Hepatocyte (in vitro differentiated cells): ENCODE results near the gene RABGAP1. TPM values are rescaled to one million over a fixed set of nuclear protein-coding genes. Genes with fewer than 3 reads are reported as not detected.

ENCODE experiments used
- DNase-seq: peaks from one replicate; pipeline ENCODE4 v3.0.0-alpha.2; 2016; ENCODE audit warnings: low spot score
- H2AFZ ChIP-seq: fragments of 200-600 bp; sonication (generic); 2 replicates; pipeline ENCODE4 v1.6.0; 2016; ENCODE audit warnings: antibody characterized with exemption, mild to moderate bottlenecking
- H3K27ac ChIP-seq: fragments of 200-600 bp; sonication (generic); 2 replicates; pipeline ENCODE4 v1.5.1; 2016; ENCODE audit warnings: mild to moderate bottlenecking
- H3K27me3 ChIP-seq: fragments of 200-600 bp; sonication (generic); 2 replicates; pipeline ENCODE4 v1.6.1; 2016
- H3K36me3 ChIP-seq: fragments of 200-600 bp; sonication (generic); replicated peaks from 2 replicates; pipeline ENCODE4 v1.5.1; 2016; ENCODE audit warnings: low read depth; ENCODE audit not compliant: insufficient read depth
- H3K4me1 ChIP-seq: fragments of 200-600 bp; sonication (generic); 2 replicates; pipeline ENCODE4 v1.5.1; 2016; ENCODE audit warnings: mild to moderate bottlenecking, moderate library complexity; ENCODE audit not compliant: insufficient read depth
- H3K4me2 ChIP-seq: fragments of 200-600 bp; sonication (generic); 2 replicates; pipeline ENCODE4 v1.6.0; 2016
- H3K4me3 ChIP-seq: fragments of 200-600 bp; sonication (generic); 2 replicates; pipeline ENCODE4 v1.5.1; 2016; ENCODE audit warnings: mild to moderate bottlenecking
- H3K79me2 ChIP-seq: fragments of 200-600 bp; sonication (generic); 2 replicates; pipeline ENCODE4 v1.6.0; 2017; ENCODE audit warnings: mild to moderate bottlenecking
- H3K9me2 ChIP-seq: fragments of 200-600 bp; sonication (generic); replicated peaks from 2 replicates; pipeline ENCODE4 v1.6.0; 2017; ENCODE audit warnings: mild to moderate bottlenecking; ENCODE audit not compliant: insufficient read depth
- H3K9me3 ChIP-seq: fragments of 200-600 bp; sonication (generic); 2 replicates; pipeline ENCODE4 v1.5.1; 2016; ENCODE audit warnings: low read depth, mild to moderate bottlenecking
- H4K20me1 ChIP-seq: fragments of 200-600 bp; sonication (generic); 2 replicates; pipeline ENCODE4 v1.6.0; 2016; ENCODE audit warnings: mild to moderate bottlenecking; ENCODE audit not compliant: insufficient read depth, poor library complexity, severe bottlenecking
- CTCF ChIP-seq: fragments of 200-600 bp; sonication (generic); IDR thresholded peaks from 2 replicates; pipeline ENCODE4 v1.5.1; 2016; ENCODE audit warnings: antibody characterized with exemption, mild to moderate bottlenecking; ENCODE audit not compliant: poor library complexity
- EZH2 ChIP-seq: fragments of 200-600 bp; sonication (generic); IDR thresholded peaks from 2 replicates; pipeline ENCODE4 v1.6.1; 2016; ENCODE audit warnings: antibody characterized with exemption, mild to moderate bottlenecking, borderline replicate concordance
- EZH2phosphoT487 ChIP-seq: fragments of 200-600 bp; sonication (generic); IDR thresholded peaks from one replicate; pipeline ENCODE4 v1.6.1; 2018; ENCODE audit warnings: antibody characterized with exemption, mild to moderate bottlenecking, low read depth, moderate library complexity; ENCODE audit not compliant: unreplicated experiment, severe bottlenecking
- WGBS: methylation state at CpG from one replicate; pipeline ENCODE4 v1.1.6; 2016; ENCODE audit warnings: low lambda C conversion rate; ENCODE audit errors: missing lambda C conversion rate; 5-methylcytosine and 5-hydroxymethylcytosine counted together
- polyA plus RNA-seq: library from polyadenylated mRNA; unstranded; fragments of >200 nt; fragmentation: Nextera tagmentation; extraction: Ambion mirVana; gene quantifications from 2 replicates; pipeline ENCODE4 v1.2.1, GENCODE V29; 2016
- total RNA-seq: library from RNA; depleted of rRNA; stranded (reverse); fragments of >200 nt; gene quantifications from 2 replicates; pipeline ENCODE4 v1.2.3, GENCODE V29; 2014

Gene RABGAP1
- total and polyA plus RNA-seq, 2 experiments from 2014 or later: 26.8 to 58.4 TPM

- TF ChIP-seq CTCF (no peak), EZH2 (no peak), EZH2phosphoT487 (no peak)
- Histone ChIP-seq H3K36me3 (no peaks in the 10 kb centered on the region), H3K27ac (no peak overlapping the region), H3K4me3 (no peak overlapping the region), H3K9me2 (no peaks in the 10 kb centered on the region), H3K4me1 (peaks cover 9% of the 10 kb centered on the region), H3K27me3 (no peaks in the 10 kb centered on the region), H3K4me2 (no peak overlapping the region), H2AFZ (no peak overlapping the region), H3K9me3 (no peaks in the 10 kb centered on the region), H4K20me1 (peaks cover 38% of the 10 kb centered on the region), H3K79me2 (peaks cover 71% of the 10 kb centered on the region)
- DNase-seq: no peak
Measured at GRCh38 chr9:122955961-122956360, 15.1 kb downstream of the RABGAP1 start.

- Histone ChIP-seq H3K4me1 (no peaks in the 10 kb centered on the region), H3K36me3 (no peaks in the 10 kb centered on the region), H3K4me3 (no peak overlapping the region), H3K27ac (no peak overlapping the region), H3K79me2 (peaks cover 33% of the 10 kb centered on the region), H3K4me2 (no peak overlapping the region), H4K20me1 (peaks cover 2% of the 10 kb centered on the region), H3K9me2 (no peaks in the 10 kb centered on the region), H2AFZ (no peak overlapping the region), H3K27me3 (no peaks in the 10 kb centered on the region), H3K9me3 (no peaks in the 10 kb centered on the region)
- WGBS: 76% methylated on average over 1 of the region's 1 CpG
- no peak for DNase-seq
- TF ChIP-seq CTCF (no peak), EZH2 (no peak), EZH2phosphoT487 (no peak)
Measured at GRCh38 chr9:122961139-122961538, 20.3 kb downstream of the RABGAP1 start.

- no peak for DNase-seq
- H2AFZ ChIP-seq: no peak overlapping the region
- no peaks in the 10 kb centered on the region for H3K4me1 ChIP-seq
- H3K36me3 ChIP-seq: no peaks in the 10 kb centered on the region
- no peak overlapping the region for H3K27ac ChIP-seq
- H3K27me3 ChIP-seq: no peaks in the 10 kb centered on the region
- H3K9me2 ChIP-seq: no peaks in the 10 kb centered on the region
- TF ChIP-seq CTCF (no peak), EZH2 (no peak), EZH2phosphoT487 (no peak)
- no peak overlapping the region for H3K4me2 ChIP-seq
- peaks cover 59% of the 10 kb centered on the region for H3K79me2 ChIP-seq
- no peak overlapping the region for H3K4me3 ChIP-seq
- H4K20me1 ChIP-seq: peaks cover 28% of the 10 kb centered on the region
- no peaks in the 10 kb centered on the region for H3K9me3 ChIP-seq
- WGBS: 88% methylated on average over 2 of the region's 2 CpGs
Measured at GRCh38 chr9:122975196-122975595, 34.4 kb downstream of the RABGAP1 start.

- H3K9me3 ChIP-seq: no peaks in the 10 kb centered on the region
- H3K4me2 ChIP-seq: no peak overlapping the region
- peaks cover 32% of the 10 kb centered on the region for H4K20me1 ChIP-seq
- no peak overlapping the region for H3K27ac ChIP-seq
- peaks cover 71% of the 10 kb centered on the region for H3K79me2 ChIP-seq
- H3K9me2 ChIP-seq: no peaks in the 10 kb centered on the region
- H3K36me3 ChIP-seq: no peaks in the 10 kb centered on the region
- H3K27me3 ChIP-seq: no peaks in the 10 kb centered on the region
- 49% methylated on average over 2 of the region's 2 CpGs for WGBS
- no peaks in the 10 kb centered on the region for H3K4me1 ChIP-seq
- H2AFZ ChIP-seq: no peak overlapping the region
- TF ChIP-seq EZH2phosphoT487 (no peak), EZH2 (no peak), CTCF (no peak)
- no peak overlapping the region for H3K4me3 ChIP-seq
- no peak for DNase-seq
Measured at GRCh38 chr9:122978601-122979000, 37.8 kb downstream of the RABGAP1 start.
